ENCODE results near the gene FGD4. TPM values are rescaled to one million over a fixed set of nuclear protein-coding genes. Genes with fewer than 3 reads are reported as not detected.

The FGD4 gene
- total RNA-seq, 1 experiment from 2014 or later: 54.3 TPM

GRCh38 chr12:32583534-32583933 is 184.2 kb downstream of the FGD4 start:
- Histone ChIP-seq H2BK15ac (ENCODE audit: low read depth, low read length) (no peak overlapping the region), H4K20me1 (ENCODE audit: control insufficient read depth, insufficient read depth, insufficient read length) (no peaks in the 10 kb centered on the region), H2BK12ac (ENCODE audit: insufficient read length, low read depth, low read length) (no peak overlapping the region), H3K27ac (ENCODE audit: insufficient read length, low read depth, low read length) (no peak overlapping the region), H4K8ac (replicated peaks; ENCODE audit: insufficient read length, low read depth, low read length) (no peak overlapping the region), H4K91ac (ENCODE audit: insufficient read length, low read depth, low read length) (no peak overlapping the region), H2AK5ac (ENCODE audit: insufficient read length, low read length) (no peak overlapping the region), H3K27me3 (ENCODE audit: insufficient read depth, low read length) (no peaks in the 10 kb centered on the region), H3K4me1 (ENCODE audit: insufficient read depth, low read length) (no peaks in the 10 kb centered on the region), H3K4me2 (ENCODE audit: insufficient read depth, insufficient read length, low read length) (no peak overlapping the region), H3K23me2 (ENCODE audit: insufficient read length, low read depth, low read length, poor library complexity, severe bottlenecking) (no peaks in the 10 kb centered on the region), H2BK5ac (ENCODE audit: insufficient read length, low read length) (no peak overlapping the region), H3K14ac (ENCODE audit: insufficient read depth, low read length) (no peak overlapping the region), H4K5ac (ENCODE audit: insufficient read length, low read depth, low read length) (no peak overlapping the region), H3K18ac (ENCODE audit: insufficient read length, low read depth, low read length) (no peak overlapping the region), H3K23ac (ENCODE audit: insufficient read length, low read depth, low read length) (no peak overlapping the region), H3K56ac (ENCODE audit: insufficient read length, low read depth, low read length) (no peak overlapping the region), H3K4ac (ENCODE audit: low read depth, low read length) (no peak overlapping the region), H3K9ac (ENCODE audit: extremely low read depth, insufficient read length, low read length) (no peak overlapping the region), H3K9me3 (ENCODE audit: control insufficient read depth, low read depth, low read length) (no peaks in the 10 kb centered on the region), H2BK20ac (ENCODE audit: low read depth, low read length, poor library complexity, severe bottlenecking) (no peak overlapping the region), H2BK120ac (ENCODE audit: low read depth, low read length, poor library complexity, severe bottlenecking) (no peak overlapping the region), H3T11ph (ENCODE audit: low read length) (no peak overlapping the region), H3K79me2 (ENCODE audit: insufficient read depth, low read length) (no peaks in the 10 kb centered on the region), H2AFZ (ENCODE audit: low read length) (no peak overlapping the region), H3K79me1 (ENCODE audit: insufficient read depth, low read depth, low read length, poor library complexity, severe bottlenecking) (peaks cover 2% of the 10 kb centered on the region)
- Mint-ChIP-seq H3K9me3 (no peaks in the 10 kb centered on the region), H3K36me3 (ENCODE audit: insufficient read depth in 1 of 3, low read depth in 3 of 3) (peaks cover 14 to 63% (median 29%) of the 10 kb centered on the region in 3 experiments; a peak in 6 of 7 replicates), H3K4me1 (peaks cover 3 to 4% of the 10 kb centered on the region in 2 experiments), H3K27ac (peak overlapping the region in 1 of 3 experiments; percentile 31; a peak in 1 of 7 replicates), H3K27me3 (ENCODE audit: low read depth) (no peaks in the 10 kb centered on the region; the same call in 1 of the 2 replicates), H3K4me3 (no peak overlapping the region)
- no peak for TF ChIP-seq CTCF (conservative IDR thresholded peaks at IDR 0.05)
- WGBS (ENCODE audit: extremely low coverage, insufficient read length, low lambda C conversion rate): no CpG with 5 or more reads among the region's 1 CpG
- DNase-seq: no peak
